Testis (tissue), 2 donors: Measurements from ENCODE around the gene ETFB.

Source experiments
- POLR2A ChIP-seq: fragments of 450-650 bp; IDR thresholded peaks from one replicate; pipeline ENCODE4 v1.6.1; 2017; ENCODE audit warnings: antibody characterized with exemption, mild to moderate bottlenecking, moderate library complexity
- TF ChIP-seq, protein P1 (sequence below), 3 experiments: fragments of 450-650 bp in 2 of 3; fragments of 200-600 bp in 1 of 3; sonication (generic) in 1 of 3; IDR thresholded peaks; one replicate each; pipeline ENCODE4 v1.5.1; 2016 to 2019; ENCODE audit warnings: antibody characterized with exemption in 3 of 3, mild to moderate bottlenecking in 2 of 3, moderate library complexity in 1 of 3

DNA sequence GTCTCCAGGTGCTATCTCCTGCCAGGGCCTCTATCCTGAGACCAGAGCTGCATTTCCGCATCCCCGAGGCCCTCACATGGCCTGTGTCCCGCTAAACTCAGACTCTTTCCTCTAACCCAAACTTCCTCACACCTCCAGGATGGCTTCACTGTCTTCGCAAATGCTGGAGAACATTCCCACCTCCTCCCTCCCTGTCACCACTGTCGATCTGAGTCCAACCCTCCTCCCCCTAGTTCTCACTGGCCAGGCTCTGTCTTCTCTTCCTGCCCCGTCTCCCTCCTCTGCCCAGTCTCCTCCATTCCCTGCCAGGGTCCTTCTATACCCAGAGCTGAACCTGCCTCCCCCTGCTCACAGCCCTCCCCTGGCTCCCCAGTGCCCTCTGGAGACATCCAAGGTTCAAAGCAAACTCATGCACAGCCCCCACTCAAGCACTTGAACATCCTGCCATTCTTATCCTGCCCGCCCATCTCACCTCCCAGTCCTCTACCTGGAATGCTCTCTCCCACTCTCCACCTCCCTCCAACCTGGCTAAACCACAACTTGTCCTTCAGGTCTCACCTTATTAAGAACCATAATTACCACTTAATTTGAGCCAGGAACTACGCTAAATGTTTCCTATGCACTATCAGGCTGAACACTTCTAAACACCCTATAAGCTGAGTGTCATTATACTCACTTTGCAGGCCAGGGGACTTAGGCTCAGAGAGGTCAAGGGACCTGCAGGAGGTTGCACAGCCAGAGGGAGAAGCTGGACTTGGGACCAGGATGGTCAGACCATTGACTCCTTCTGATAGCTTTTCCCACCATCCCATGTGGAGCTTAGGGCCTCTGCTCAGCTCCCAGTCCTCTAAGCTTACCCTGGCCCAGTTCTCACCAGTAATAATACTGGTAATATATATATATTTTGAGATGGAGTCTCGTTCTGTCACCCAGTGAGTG, 23.3 kb downstream of the ETFB start:
- TF ChIP-seq, protein P1, sequence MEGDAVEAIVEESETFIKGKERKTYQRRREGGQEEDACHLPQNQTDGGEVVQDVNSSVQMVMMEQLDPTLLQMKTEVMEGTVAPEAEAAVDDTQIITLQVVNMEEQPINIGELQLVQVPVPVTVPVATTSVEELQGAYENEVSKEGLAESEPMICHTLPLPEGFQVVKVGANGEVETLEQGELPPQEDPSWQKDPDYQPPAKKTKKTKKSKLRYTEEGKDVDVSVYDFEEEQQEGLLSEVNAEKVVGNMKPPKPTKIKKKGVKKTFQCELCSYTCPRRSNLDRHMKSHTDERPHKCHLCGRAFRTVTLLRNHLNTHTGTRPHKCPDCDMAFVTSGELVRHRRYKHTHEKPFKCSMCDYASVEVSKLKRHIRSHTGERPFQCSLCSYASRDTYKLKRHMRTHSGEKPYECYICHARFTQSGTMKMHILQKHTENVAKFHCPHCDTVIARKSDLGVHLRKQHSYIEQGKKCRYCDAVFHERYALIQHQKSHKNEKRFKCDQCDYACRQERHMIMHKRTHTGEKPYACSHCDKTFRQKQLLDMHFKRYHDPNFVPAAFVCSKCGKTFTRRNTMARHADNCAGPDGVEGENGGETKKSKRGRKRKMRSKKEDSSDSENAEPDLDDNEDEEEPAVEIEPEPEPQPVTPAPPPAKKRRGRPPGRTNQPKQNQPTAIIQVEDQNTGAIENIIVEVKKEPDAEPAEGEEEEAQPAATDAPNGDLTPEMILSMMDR (IDR thresholded peaks at IDR 0.05) = no peak
- no peak for TF ChIP-seq POLR2A
